Central memory CD8-positive, alpha-beta T cell (primary cell): Measurements from ENCODE around the gene ST6GALNAC5.

ENCODE experiments used
- ATAC-seq: fragments of 150-1000 bp; cut with Tn5 transposase; replicated peaks from 2 replicates; pipeline ENCODE4 v1.10.0; 2022; ENCODE audit warnings: mild to moderate bottlenecking, moderate FRiP score, moderate number of reproducible peaks; ENCODE audit not compliant: poor library complexity, severe bottlenecking; ENCODE audit errors: extremely low read depth
- DNase-seq, 2 donors: peaks; one replicate each; pipeline ENCODE4 v3.0.0; 2021; ENCODE audit warnings: low spot score in 2 of 2
- H3K27ac Mint-ChIP-seq: one replicate; pipeline ENCODE4 v1.8.0; 2022; ENCODE audit warnings: low read depth, mild to moderate bottlenecking, moderate library complexity, mixed read lengths
- H3K27me3 Mint-ChIP-seq: one replicate; pipeline ENCODE4 v1.8.0; 2022; ENCODE audit warnings: mixed read lengths
- H3K36me3 Mint-ChIP-seq: one replicate; pipeline ENCODE4 v1.8.0; 2022; ENCODE audit warnings: mild to moderate bottlenecking, moderate library complexity, mixed read lengths; ENCODE audit not compliant: insufficient read depth
- H3K4me1 Mint-ChIP-seq: one replicate; pipeline ENCODE4 v1.8.0; 2022; ENCODE audit warnings: mixed read lengths
- H3K4me3 Mint-ChIP-seq: one replicate; pipeline ENCODE4 v1.8.0; 2022; ENCODE audit warnings: mild to moderate bottlenecking, moderate library complexity, mixed read lengths
- H3K9me3 Mint-ChIP-seq: one replicate; pipeline ENCODE4 v1.8.0; 2022; ENCODE audit warnings: mixed read lengths

Gene ST6GALNAC5

DNA sequence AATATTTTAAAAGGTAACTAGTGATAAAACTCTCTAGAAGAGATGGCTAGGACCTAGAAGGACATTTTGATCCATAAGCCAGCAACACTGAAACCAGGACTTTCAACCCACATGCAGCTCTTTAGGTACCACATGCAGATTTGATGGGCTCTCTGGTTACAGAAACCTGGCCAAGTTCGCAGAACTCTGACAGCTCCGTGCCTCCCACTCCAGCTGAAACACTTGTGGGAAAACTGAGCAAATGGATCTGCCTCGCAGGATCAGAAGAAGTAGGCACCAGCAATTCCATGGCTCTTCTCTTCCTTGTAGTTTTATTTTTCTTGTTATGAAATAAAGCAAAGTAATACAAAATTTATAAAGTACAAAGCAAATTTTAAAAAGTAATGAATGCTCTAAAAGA, 58.5 kb downstream of the ST6GALNAC5 start:
- Mint-ChIP-seq H3K27ac (no peak overlapping the region), H3K27me3 (no peaks in the 10 kb centered on the region), H3K4me3 (no peak overlapping the region), H3K9me3 (no peaks in the 10 kb centered on the region), H3K36me3 (no peaks in the 10 kb centered on the region), H3K4me1 (no peaks in the 10 kb centered on the region)
- DNase-seq (no peak), ATAC-seq (no peak)

DNA sequence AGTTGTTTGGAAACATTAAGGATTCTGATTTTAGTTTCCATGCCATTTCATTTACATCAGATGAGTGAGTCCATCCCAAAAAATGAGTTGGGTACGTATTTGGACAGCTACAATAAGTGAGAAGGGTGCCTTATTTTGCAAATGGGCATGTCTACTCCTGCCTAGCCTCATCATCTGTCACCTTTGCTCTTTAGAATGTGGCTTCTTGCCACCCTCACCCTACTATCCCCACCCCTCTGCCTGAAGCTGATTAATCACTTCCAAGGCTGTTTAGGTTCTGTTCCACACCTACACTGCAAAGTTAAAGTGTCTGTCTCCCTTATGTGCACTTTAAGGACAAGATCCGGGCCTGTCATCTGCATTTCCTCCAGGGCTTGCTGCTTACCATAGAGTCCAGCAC, 61.2 kb downstream of the ST6GALNAC5 start:
- H3K9me3 Mint-ChIP-seq: peaks cover 6% of the 10 kb centered on the region
- no peak for ATAC-seq
- H3K27ac Mint-ChIP-seq: no peak overlapping the region
- H3K4me1 Mint-ChIP-seq: no peaks in the 10 kb centered on the region
- no peak overlapping the region for H3K4me3 Mint-ChIP-seq
- no peaks in the 10 kb centered on the region for H3K36me3 Mint-ChIP-seq
- DNase-seq: no peak
- H3K27me3 Mint-ChIP-seq: peaks cover 14% of the 10 kb centered on the region

DNA sequence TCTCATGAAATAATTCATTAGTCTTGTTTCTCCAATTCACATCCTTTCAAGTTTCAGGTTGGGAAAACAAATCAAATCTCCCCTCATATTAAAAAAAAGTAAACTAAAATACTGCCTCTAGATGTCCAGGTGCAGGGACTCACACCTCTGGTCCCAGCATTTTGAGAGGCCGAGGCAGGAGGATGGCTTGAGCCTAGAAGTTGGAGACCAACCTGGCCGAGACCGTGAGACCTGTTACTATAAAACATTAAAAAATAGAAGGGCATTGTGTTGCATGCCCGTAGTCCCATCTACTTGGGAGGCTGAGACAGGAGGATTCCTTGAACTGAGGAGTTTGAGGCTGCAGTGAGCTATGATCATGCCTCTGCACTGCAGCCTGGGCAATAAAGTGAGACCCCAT, 61.9 kb downstream of the ST6GALNAC5 start:
- Mint-ChIP-seq H3K27me3 (peaks cover 14% of the 10 kb centered on the region), H3K27ac (no peak overlapping the region), H3K4me3 (no peak overlapping the region), H3K4me1 (no peaks in the 10 kb centered on the region), H3K36me3 (no peaks in the 10 kb centered on the region), H3K9me3 (peaks cover 6% of the 10 kb centered on the region)
- DNase-seq: no peak
- ATAC-seq: no peak

DNA sequence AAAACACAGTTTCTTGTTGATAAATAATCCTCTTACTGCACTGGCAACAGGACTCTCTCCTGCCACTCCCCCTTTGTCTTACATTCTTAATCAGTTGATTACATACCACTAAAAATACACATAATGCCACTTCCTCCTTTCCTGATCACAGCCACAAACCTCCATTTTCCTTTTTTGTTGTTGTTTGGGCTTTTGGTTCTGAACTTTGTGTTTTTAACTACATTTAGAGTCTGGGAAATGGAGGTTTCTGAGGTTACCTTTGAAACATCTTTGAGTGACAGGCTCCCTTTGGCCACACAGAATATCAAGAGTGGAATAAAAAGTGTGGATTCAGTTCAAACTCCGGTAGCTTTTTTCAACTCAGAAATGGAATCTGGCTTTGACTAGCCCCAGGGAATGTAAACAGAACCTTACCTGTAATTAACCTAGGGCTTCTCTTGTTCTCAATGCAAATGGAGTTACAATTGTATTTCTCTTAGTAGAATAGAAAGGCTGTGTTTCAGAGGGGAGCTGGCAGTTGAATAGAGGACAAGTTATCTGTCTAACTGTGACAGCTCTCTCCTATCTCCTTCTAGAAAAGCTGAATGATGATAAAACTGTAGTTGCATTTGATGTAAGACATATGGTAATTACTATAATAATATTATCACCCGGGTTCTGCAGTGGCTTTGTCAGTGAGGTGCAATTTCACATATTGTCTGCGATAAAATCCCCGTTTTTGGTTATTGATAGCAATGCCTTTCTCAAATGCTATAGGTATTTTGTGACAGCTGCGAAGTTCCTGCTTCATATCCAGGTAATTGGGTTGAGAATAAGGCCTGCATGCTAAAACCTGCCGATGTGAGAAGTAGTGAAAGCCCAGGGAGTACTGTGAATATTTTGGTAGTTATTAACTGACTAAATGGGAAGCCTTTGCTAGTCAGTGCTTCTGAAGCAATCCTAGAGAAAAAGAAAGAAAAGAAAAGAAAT, 66.9 kb downstream of the ST6GALNAC5 start:
- no peak for ATAC-seq
- Mint-ChIP-seq H3K4me3 (no peak overlapping the region), H3K27me3 (peaks cover 31% of the 10 kb centered on the region), H3K4me1 (no peaks in the 10 kb centered on the region), H3K27ac (no peak overlapping the region), H3K9me3 (peaks cover 6% of the 10 kb centered on the region), H3K36me3 (no peaks in the 10 kb centered on the region)
- no peak for DNase-seq

DNA sequence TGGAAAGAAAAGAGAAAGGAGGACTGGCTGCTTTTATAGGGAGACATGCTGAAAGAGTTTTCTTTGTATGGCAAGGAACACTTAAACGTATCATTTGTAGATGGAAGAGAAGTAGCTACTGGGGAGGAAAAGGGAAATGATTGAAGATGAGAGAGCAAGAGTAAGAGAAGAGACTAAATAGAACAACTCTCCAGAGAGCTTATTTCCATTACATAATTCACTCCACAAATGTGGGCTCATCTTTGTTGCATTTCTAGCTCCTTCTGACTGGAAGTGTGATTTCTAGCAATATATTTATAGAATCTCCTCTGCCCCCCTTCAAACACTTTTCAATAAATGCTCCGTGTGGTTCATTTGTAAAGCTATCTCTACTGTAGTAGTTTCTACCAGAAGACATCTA, 71.0 kb downstream of the ST6GALNAC5 start:
- Mint-ChIP-seq H3K27me3 (peaks cover 36% of the 10 kb centered on the region), H3K9me3 (no peaks in the 10 kb centered on the region), H3K4me1 (no peaks in the 10 kb centered on the region), H3K27ac (no peak overlapping the region), H3K36me3 (no peaks in the 10 kb centered on the region), H3K4me3 (no peak overlapping the region)
- ATAC-seq: no peak
- DNase-seq: no peak

DNA sequence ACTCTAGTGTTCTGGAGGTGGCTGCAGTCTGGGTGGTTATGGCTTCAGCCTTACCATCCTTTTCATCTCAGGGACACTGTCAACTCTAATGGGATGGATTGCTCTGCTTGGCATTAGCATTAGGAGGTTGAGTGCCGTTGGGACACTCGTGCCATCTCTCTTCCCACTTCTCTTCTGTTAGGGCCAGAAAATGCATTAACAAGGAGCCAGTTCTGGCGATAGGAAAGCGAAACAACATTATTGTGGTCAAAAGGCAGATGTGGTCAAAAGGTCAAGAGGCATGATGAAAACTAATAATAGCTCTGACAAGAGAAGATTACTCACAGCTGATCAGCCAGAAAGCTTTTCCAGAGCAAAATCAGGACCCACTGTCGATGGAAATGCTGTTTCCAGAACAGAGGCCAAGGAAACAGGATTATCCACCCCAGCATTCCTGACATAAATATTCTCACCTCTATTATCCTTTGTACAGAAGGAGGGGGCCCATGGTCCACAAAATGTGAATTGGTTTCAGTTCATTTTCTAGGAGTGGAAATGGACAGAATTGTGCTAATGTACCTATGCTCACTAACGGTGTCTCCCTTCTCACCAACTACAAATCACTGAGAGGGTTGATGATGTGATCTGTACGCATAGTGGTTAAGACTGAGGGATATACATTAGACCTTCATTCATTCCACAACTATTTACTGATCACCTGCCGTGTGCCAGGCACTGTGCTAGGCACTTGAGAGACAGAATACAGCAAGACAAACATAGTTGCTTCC, 72.0 kb downstream of the ST6GALNAC5 start:
- H3K27ac Mint-ChIP-seq: no peak overlapping the region
- H3K4me3 Mint-ChIP-seq: no peak overlapping the region
- H3K4me1 Mint-ChIP-seq: no peaks in the 10 kb centered on the region
- DNase-seq: no peak
- no peaks in the 10 kb centered on the region for H3K9me3 Mint-ChIP-seq
- ATAC-seq: no peak
- no peaks in the 10 kb centered on the region for H3K36me3 Mint-ChIP-seq
- peaks cover 41% of the 10 kb centered on the region for H3K27me3 Mint-ChIP-seq

DNA sequence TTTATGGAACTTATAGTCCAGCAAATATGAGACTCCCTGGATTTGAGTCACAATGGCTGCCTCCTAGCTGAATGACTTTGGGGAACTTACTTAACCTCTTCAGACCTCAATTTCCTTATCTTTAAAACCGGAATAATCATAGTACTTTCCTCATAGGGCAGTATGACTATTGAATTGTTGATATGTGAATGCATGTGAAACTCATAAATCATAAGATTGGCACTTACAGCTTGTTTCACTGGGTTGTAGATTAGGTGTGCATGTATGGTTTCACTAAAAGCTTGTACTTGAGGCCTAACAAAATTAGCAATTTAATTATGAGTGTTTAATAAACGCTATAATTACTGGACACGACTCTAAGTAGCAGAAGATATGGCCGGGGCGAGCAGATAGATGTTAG, 72.5 kb downstream of the ST6GALNAC5 start:
- Mint-ChIP-seq H3K4me1 (no peaks in the 10 kb centered on the region), H3K36me3 (no peaks in the 10 kb centered on the region), H3K4me3 (no peak overlapping the region), H3K27me3 (peaks cover 41% of the 10 kb centered on the region), H3K27ac (no peak overlapping the region), H3K9me3 (no peaks in the 10 kb centered on the region)
- DNase-seq (no peak), ATAC-seq (no peak)

DNA sequence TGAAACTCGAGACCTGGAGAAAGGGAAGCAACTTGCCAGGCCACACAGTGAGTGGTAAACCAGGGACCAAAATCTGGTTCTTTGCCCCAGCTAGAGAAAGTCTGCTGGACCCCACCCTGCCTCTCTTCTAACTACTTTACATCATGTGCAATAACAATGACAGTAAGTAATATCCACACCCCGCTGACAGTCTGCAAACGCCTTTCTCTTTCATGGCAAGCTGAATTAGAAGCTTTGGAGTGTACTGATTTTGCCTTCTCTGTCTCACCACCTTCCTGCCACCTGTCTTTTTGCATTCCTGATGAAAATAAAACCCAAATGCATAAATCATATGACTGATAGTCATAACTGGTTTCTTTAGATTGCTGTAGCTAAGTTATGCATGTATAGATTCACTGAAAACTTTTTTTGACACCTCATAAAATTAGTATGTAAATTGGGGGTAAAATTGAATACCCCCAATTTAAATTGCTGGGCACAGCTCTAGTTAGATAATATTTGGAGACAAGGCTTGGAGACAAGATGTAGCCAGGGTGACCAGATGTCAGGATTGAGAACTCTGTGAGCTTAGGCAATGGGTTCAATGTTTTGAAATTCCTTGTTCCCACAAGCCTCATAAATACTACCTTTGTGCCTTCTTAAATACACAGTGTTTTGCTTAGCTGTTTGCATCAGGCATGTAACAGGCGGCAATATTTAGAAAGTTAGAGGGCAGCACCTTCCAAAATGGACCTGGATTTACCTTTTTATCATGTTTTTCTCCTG, 73.5 kb downstream of the ST6GALNAC5 start:
- Mint-ChIP-seq H3K4me1 (no peaks in the 10 kb centered on the region), H3K27ac (no peak overlapping the region), H3K9me3 (no peaks in the 10 kb centered on the region), H3K36me3 (no peaks in the 10 kb centered on the region), H3K27me3 (peaks cover 41% of the 10 kb centered on the region), H3K4me3 (no peak overlapping the region)
- ATAC-seq (no peak), DNase-seq (no peak)

DNA sequence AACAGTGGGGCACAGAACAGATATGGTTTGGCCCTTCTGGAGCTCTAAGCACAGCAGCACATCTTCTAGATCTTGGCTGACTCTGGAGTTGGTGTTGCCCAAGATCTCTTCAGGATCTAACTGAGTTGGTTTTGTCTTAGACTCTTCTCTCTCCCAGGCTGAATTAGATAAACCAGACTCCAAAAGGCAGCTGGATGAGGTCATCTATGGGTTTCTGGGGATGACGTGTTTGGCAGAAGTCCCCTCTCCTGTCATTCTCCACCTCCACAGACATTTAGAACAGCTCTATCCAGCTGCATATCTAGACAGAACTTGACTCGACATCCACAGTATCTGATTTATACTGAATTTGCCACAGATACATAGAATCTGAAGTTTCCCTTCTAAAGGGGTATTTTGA, 75.3 kb downstream of the ST6GALNAC5 start:
- Mint-ChIP-seq H3K27ac (no peak overlapping the region), H3K4me3 (no peak overlapping the region), H3K36me3 (no peaks in the 10 kb centered on the region), H3K27me3 (peaks cover 27% of the 10 kb centered on the region), H3K9me3 (no peaks in the 10 kb centered on the region), H3K4me1 (no peaks in the 10 kb centered on the region)
- ATAC-seq (no peak), DNase-seq (no peak)

DNA sequence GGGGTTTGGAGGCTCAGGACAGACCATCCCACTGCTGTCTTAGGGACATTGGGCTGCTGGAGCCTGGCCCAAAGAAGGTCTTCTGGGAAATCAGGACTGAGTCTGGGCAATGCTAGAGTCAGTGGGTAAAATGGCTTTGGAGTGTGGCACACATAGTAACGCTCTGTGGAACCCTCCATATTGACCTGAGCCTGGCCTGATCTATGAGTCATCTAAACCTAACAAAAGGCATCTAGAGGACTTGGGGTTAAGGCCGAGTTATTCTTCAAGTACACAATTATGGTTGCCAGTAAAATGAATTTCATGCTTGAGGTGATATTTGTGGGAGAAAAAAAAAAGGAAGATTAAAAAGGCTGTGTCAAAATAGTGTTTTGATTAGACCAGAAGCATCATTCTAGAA, 77.7 kb downstream of the ST6GALNAC5 start:
- no peaks in the 10 kb centered on the region for H3K36me3 Mint-ChIP-seq
- H3K27me3 Mint-ChIP-seq: peaks cover 24% of the 10 kb centered on the region
- no peak for DNase-seq
- H3K4me1 Mint-ChIP-seq: no peaks in the 10 kb centered on the region
- H3K27ac Mint-ChIP-seq: no peak overlapping the region
- H3K9me3 Mint-ChIP-seq: no peaks in the 10 kb centered on the region
- no peak overlapping the region for H3K4me3 Mint-ChIP-seq
- ATAC-seq: no peak

DNA sequence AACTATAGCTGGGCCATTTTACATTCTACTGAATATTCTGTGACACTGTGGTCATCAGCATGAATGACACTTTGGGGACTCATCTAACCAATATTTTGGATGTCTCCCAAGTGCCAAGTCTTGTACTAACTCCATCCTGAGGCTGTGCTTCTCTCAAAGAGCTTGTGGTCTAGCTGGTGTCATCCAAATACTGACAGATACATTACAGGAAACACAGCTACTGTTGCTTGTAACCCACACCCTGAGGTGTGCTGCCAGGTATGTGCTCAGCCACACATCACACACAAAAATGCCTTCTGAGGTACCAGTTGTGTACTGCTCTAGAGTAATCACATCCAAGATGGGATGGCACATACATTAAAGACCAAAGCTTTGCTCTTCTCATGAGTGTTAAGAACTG, 81.6 kb downstream of the ST6GALNAC5 start:
- DNase-seq (no peak), ATAC-seq (peak; percentile 12)
- H3K27me3 Mint-ChIP-seq: no peaks in the 10 kb centered on the region
- no peaks in the 10 kb centered on the region for H3K4me1 Mint-ChIP-seq
- no peak overlapping the region for H3K27ac Mint-ChIP-seq
- H3K4me3 Mint-ChIP-seq: no peak overlapping the region
- H3K9me3 Mint-ChIP-seq: no peaks in the 10 kb centered on the region
- H3K36me3 Mint-ChIP-seq: no peaks in the 10 kb centered on the region

DNA sequence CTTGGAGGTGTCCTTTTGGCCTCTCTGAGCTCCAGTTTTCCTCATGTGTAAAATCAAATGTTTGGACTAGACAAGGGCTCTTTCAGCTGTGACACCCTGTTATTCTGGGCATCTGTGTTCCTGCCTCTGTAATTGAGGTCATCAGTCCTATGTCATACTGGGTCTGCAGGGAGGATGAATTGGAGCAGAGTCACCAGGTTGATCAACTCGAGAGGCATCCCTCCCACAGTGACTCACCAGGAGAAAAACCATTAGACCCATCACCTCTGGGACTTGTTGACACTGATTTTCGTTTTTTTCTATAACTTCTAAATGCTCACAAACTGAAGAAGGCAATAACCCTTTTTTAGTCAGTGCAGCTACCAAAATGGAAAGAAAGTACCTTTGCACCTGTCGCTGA, 82.2 kb downstream of the ST6GALNAC5 start:
- Mint-ChIP-seq H3K36me3 (no peaks in the 10 kb centered on the region), H3K9me3 (no peaks in the 10 kb centered on the region), H3K27ac (no peak overlapping the region), H3K4me3 (no peak overlapping the region), H3K4me1 (no peaks in the 10 kb centered on the region), H3K27me3 (no peaks in the 10 kb centered on the region)
- no peak for ATAC-seq
- DNase-seq: no peak
